Prostate gland (tissue), 2 donors: ENCODE measurements around the gene IFNA10.

Experiments used
- CTCF ChIP-seq, 4 experiments: fragments of 200-600 bp in 2 of 4; fragments of 450-650 bp in 2 of 4; sonication (generic) in 2 of 4; IDR thresholded peaks; 1 replicate in 3 of 4; 2 replicates in 1 of 4; pipeline ENCODE4 v1.5.1; 2016 to 2019; ENCODE audit warnings: antibody characterized with exemption in 4 of 4, mild to moderate bottlenecking in 2 of 4, moderate library complexity in 2 of 4
- POLR2AphosphoS5 ChIP-seq: sonication (generic); formaldehyde crosslinking; IDR thresholded peaks from one replicate; pipeline ENCODE4 v1.6.1; 2017; ENCODE audit warnings: antibody characterized with exemption

- TF ChIP-seq CTCF (IDR thresholded peaks at IDR 0.05) (no peak), POLR2AphosphoS5 (no peak)
Observed at GRCh38 chr9:21239911-21240310, 33.0 kb upstream of the IFNA10 start, which contains the start of gene IFNA14.
